HG03139 (cell line): ENCODE data around the gene EGLN2.
"Not testable (repeated sequence)": the region's sequence is repeated elsewhere in the genome, so short reads cannot be mapped to it uniquely, and the experiment has no call there.

Experiments
- ATAC-seq: cut with Tn5 transposase; IDR thresholded peaks from one replicate; pipeline ENCODE4 v1.9.1; 2021; ENCODE audit not compliant: unreplicated experiment

The EGLN2 gene

GRCh38 chr19:40815223-40815622, 16.2 kb downstream of the EGLN2 start:
- no peak for ATAC-seq

DNA sequence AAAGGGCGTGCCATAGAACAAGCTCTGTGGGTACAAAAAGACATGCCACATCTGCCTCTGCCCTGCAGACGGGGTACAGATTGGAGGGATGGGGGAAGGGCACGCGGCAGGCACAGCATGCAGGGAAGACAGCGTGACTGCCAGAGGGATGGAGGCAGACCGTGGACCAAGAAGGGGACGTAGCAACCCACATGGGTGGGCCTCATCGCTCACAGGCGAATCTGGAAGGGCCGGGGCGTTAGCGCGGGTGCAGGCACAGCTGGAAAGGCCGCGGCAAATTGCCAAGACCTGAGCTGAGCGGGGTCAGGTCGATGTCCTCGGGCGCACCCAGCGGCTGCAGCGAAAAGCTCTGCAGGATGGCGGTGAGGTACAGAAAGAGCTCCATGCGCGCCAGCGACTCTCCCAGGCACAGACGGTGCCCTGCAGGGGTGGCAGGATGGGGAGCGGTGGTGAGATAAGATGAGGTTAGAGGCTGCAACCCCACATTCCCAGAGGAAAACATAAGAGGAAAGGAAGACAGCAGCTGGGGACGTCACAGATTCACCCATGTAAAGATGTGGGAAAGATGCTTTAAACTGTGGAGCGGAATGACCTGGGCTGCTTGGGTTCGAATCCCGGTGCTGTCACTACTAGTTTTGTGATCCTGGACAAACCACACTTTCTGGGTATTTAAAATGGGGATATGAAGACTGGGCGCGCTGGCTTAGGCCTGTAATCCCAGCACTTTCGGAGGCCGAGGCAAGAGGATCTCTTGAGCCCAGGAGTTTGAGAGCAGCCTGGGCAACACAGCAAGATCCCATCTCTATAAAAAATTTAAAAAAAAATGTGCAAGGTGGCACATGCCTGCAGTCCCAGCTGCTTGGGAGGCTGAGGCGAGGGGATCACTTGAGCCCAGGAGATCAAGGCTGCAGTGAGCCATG, 19.7 kb downstream of the EGLN2 start:
- peak; percentile 54 for ATAC-seq

DNA sequence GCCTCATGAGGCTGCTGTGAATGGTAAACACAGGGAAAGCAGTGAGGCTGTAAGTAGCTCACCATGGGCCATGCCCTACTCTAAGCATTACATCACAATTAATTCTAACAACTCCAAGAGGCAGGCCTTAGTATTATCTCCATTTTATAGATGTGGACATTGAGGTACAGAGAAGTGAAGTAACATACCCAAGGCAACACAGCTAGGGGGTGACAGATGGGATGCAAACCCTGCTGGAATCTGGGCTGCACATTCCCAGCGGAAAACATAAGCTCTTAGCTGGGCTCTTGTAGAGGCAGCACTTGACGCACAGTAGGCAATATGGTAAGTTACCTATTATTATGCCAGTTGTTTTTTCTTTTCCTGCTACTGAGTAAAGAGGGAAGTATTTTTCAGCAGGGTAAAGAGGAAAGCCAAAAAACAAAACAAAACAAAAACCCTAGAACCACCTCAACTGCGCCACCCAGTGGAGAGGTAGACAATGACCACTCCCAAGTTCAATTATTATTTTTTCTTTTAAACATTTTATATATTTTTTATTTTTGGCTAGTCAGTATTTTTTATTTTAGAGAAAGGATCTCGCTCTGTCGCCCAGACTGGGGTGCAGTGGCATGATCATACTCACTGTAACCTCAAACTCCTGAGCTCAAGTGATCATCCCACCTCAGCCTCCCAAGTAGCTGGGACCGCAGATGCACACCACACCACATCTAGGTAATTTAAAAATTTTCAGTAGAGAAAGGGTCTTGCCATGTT, 20.7 kb downstream of the EGLN2 start:
- not testable (repeated sequence) for ATAC-seq

DNA sequence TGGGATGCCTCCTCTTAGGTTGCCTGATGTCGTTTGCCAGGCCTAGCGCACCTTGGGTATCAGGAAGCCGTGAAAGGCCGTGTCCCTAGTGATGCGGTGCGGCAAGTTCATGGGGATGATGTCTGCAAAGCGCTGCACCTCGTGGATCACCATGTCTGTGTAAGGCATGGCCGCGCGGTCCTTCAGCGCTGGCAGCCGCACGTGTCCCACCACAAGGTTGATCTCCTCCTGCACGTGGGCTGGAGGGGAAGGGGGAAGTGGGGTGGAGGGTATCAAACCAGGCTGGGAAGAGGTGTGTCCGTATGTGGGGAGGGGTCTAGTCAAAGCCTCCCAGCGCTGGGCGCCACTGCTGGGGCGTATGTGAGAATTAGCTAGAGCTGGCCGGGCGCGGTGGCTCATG, 23.2 kb downstream of the EGLN2 start:
- no peak for ATAC-seq

DNA sequence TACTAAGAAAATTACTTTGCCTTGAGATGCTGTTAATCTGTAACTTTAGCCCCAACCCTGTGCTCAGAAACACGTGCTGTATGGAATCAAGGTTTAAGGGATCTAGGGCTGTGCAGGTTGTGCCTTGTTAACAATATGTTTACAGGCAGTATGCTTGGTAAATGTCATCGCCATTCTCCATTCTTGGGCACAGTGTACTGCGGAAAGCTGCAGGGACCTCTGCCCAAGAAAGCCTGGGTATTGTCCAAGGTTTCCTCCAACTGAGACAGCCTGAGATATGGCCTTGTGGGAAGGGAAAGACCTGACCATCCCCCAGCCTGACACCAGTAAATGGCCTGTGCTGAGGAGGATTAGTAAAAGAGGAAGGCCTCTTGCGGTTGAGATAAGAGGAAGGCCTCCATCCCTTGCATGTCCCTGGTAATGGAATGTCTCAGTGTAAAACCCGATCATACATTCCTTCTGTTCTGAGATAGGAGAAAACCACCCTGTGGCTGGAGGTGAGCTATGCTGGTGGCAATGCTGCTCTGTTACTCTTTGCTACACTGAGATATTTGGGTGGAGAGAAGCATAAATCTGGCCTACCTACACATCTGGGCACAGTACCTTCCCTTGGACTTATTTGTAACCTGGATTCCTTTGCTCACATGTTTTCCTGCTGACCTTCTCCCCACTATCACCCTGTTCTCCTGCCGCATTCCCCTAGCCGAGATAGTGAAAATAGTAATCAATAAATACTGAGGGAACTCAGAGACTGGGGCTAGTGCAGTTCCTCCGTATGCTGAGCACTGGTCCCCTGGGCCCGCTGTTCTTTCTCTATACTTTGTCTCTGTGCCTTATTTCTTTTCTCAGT, 23.9 kb downstream of the EGLN2 start:
- ATAC-seq: not testable (repeated sequence)

- ATAC-seq: not testable (repeated sequence)
Observed at GRCh38 chr19:40824916-40825315, 25.9 kb downstream of the EGLN2 start.

GRCh38 chr19:40825460-40826095, 26.6 kb downstream of the EGLN2 start:
- ATAC-seq: not testable (repeated sequence)

- ATAC-seq: not testable (repeated sequence)
Observed at GRCh38 chr19:40826312-40826698, 27.3 kb downstream of the EGLN2 start.

GRCh38 chr19:40826699-40827385, 27.9 kb downstream of the EGLN2 start:
- not testable (repeated sequence) for ATAC-seq

- ATAC-seq: no peak
Observed at GRCh38 chr19:40827386-40828247, 28.6 kb downstream of the EGLN2 start.

DNA sequence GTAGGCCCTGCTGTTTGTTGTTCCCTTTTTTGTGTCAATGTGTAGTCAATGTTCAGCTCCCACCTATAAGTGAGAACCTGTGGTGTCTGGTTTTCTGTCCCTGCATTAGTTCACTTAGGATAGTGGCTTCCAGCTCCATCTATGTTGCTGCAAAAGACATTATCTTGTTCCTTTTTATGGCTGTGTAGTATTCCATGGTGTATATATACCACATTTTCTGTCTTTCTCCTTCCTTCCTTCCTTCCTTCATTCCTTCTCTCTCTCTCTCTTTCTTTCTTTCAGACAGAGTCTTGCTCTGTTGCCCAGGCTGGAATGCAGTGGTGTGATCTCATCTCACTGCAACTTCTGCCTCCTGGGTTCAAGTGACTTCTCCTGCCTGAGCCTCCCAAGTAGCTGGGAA, 30.2 kb downstream of the EGLN2 start:
- ATAC-seq: no peak

GRCh38 chr19:40830741-40831140, 31.8 kb downstream of the EGLN2 start:
- ATAC-seq: not testable (repeated sequence)

DNA sequence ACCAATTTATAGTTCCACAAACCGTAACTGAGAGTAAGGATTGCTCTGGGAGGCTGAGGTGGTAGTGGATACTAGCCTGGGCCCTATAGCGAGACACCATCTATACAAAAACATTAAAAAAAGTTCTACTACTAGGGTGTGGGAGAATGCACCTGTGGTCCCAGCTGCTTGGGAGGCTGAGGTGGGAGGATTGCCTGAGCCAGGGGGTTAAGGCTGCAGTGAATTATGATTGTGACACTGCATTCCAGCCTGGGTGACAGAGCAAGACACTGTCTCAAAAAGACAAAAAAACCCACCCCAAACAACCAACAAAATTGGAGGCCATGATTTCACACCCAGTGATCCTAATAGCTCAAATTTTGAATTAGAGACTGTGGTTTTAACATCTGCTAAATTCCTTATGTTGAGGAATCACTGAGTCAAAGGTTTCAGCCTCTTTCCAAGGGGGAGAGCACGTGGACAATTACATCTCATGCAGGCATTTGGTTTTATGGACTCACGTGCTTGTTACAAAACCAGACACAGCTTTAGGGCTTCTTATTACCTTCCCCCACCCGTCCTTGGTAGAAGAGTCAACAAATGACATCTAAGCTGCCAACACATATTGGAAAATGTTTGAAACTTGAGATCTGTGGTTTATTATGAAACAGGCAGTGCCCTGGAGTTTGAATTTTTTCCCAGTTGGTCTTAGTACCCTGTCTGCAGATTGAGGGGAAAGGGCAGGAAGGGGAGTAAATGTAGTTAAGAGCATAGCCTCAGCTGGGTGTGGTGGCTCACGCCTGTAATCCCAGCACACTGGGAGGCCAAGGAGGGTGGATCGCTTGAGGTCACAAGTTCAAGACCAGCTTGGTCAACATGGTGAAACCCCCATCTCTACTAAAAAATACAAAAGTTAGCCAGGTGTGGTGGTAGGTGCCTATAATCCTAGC, 32.8 kb downstream of the EGLN2 start:
- no peak for ATAC-seq

GRCh38 chr19:40832431-40832790, 33.4 kb downstream of the EGLN2 start:
- ATAC-seq: not testable (repeated sequence)

DNA sequence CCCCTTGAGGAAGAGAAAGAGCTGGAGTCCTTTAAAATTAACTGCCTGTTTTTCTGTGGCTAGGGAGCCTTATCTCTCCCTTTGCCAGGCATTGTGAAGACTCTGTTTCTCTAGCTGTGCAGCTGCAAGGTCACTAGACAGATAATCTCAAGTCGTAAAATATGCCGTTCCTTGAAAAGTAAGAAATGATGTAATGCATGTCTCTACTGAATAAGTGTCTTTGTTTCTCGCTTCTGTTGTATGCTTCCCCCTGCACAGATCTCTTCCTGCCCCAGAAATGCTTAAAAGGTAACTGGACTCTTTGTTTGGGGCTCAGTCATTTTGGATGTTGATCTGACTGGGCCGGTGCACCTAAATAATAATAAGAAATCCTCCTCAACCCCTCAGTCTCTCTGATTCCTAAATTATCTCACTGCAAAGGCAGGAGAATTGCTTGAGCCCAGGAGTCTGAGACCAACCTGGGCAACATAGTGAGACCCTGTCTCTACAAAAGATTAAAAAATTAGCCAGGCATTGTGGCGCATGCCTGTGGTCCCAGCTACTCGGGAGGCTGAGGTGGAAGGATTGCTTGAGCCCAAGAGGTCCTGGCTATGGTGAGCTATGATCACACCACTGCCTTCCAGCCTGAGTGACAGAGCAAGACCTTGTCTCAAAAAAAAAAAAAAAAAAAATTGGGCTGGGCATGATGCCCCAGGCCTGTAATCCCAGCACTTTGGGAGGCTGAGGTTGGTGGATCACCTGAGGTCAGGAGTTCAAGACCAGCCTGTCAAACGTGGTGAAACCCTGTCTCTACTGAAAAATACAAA, 34.9 kb downstream of the EGLN2 start:
- ATAC-seq: not testable (repeated sequence)

DNA sequence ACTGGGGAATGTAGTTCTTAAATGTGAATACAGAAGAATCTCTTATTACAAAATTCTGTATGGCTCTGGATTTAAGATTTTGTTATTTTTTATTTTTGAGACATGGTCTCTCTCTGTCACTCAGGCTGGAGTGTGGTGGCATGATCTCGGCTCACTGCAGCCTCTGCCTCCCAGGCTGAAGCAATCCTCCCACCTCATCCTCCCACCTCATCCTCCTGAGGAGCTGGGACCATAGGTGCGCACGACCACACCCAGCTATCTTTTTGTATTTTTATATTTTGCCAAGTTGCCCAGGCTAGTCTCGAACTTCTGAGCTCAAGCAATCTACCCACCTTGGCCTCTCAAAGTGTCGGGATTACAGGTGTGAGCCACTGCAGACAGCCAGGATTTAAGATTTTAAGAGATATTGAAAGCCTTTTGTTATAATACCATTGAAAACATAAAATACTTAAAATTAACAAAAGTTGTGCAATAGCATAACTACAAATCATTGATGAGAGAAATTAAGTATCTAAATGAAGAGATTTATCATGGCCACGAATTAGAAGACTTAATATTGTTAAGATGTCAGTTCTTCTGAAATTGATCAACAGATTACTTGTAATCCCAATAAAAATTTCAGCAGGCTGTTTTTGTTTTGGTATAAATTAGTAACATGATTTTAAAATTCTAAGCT, 37.9 kb downstream of the EGLN2 start:
- no peak for ATAC-seq

- ATAC-seq: not testable (repeated sequence)
Observed at GRCh38 chr19:40838477-40838876, 39.5 kb downstream of the EGLN2 start.
